HEK293 (cell line): Measurements from ENCODE around the gene RNASEH2B.

Source experiments
- CTCF ChIA-PET: fragments of 350-600 bp; formaldehyde crosslinking; extraction: SDS; loops from one replicate; lab custom pipeline; 2021; ENCODE audit warnings: antibody characterized with exemption; lab: Yijun Ruan, JAX
- POLR2A ChIA-PET: fragments of 300-600 bp; formaldehyde crosslinking; extraction: SDS; loops from one replicate; lab custom pipeline; 2020; ENCODE audit warnings: antibody characterized with exemption, inconsistent platforms; lab: Yijun Ruan, JAX
- H3K27ac ChIP-seq: fragments of 200-500 bp; sonication (Bioruptor generic); 2 replicates; pipeline ENCODE4 v1.5.1; 2014; ENCODE audit warnings: low read depth, low read length, control low read depth, inconsistent platforms; ENCODE audit errors: extremely low read depth
- H3K36me3 ChIP-seq, 2 experiments: fragments of 200-500 bp in 1 of 2; sonication (Bioruptor generic) in 1 of 2; 1 replicate in 1 of 2; 2 replicates in 1 of 2; pipeline ENCODE4 v1.5.1; 2014 to 2017; ENCODE audit warnings: inconsistent platforms in 2 of 2, low read length in 2 of 2; ENCODE audit not compliant: control insufficient read depth in 2 of 2, insufficient read depth in 1 of 2
- H3K4me1 ChIP-seq: fragments of 200-500 bp; sonication (Bioruptor generic); 2 replicates; pipeline ENCODE4 v1.5.1; 2014; ENCODE audit warnings: mild to moderate bottlenecking, low read length, inconsistent platforms; ENCODE audit not compliant: control insufficient read depth, insufficient read depth
- H3K4me3 ChIP-seq: 2 replicates; pipeline ENCODE4 v1.5.1; 2011; ENCODE audit warnings: low read depth, mild to moderate bottlenecking, control low read depth, low read length, moderate library complexity
- H3K9me3 ChIP-seq: fragments of 200-500 bp; sonication (Bioruptor generic); 2 replicates; pipeline ENCODE4 v1.5.1; 2014; ENCODE audit warnings: low read depth, low read length, inconsistent platforms; ENCODE audit not compliant: control insufficient read depth, insufficient read depth
- BCL11A ChIP-seq: fragments of 450-650 bp; formaldehyde crosslinking; IDR thresholded peaks from 2 replicates; pipeline ENCODE4 v1.5.1; 2016; ENCODE audit warnings: low read depth, missing biosample characterization, missing genetic modification characterization
- BCL11B ChIP-seq: fragments of 450-650 bp; formaldehyde crosslinking; IDR thresholded peaks from 2 replicates; pipeline ENCODE4 v1.5.1; 2016; ENCODE audit warnings: low read depth, missing biosample characterization, missing genetic modification characterization
- HOXC10 ChIP-seq: sonication (generic); formaldehyde crosslinking; IDR thresholded peaks from 2 replicates; pipeline ENCODE4 v1.8.1; 2023; ENCODE audit warnings: mild to moderate bottlenecking, missing genetic modification reagents
- KLF8 ChIP-seq: fragments of 450-650 bp; formaldehyde crosslinking; IDR thresholded peaks from 2 replicates; pipeline ENCODE4 v1.5.1; 2016; ENCODE audit warnings: missing biosample characterization, missing genetic modification characterization
- OSR2 ChIP-seq: fragments of 450-650 bp; formaldehyde crosslinking; IDR thresholded peaks from 2 replicates; pipeline ENCODE4 v1.5.1; 2016; ENCODE audit warnings: missing biosample characterization, missing genetic modification characterization
- RBAK ChIP-seq: fragments of 450-650 bp; formaldehyde crosslinking; IDR thresholded peaks from 2 replicates; pipeline ENCODE4 v1.5.1; 2016; ENCODE audit warnings: missing biosample characterization, missing genetic modification characterization
- SALL2 ChIP-seq: fragments of 450-650 bp; formaldehyde crosslinking; IDR thresholded peaks from 2 replicates; pipeline ENCODE4 v1.5.0; 2017; ENCODE audit warnings: missing biosample characterization, mild to moderate bottlenecking, missing genetic modification characterization, borderline replicate concordance
- SCRT2 ChIP-seq: fragments of 450-650 bp; formaldehyde crosslinking; IDR thresholded peaks from 2 replicates; pipeline ENCODE4 v1.5.1; 2016; ENCODE audit warnings: missing biosample characterization, missing genetic modification characterization
- SETDB1 ChIP-seq: IDR thresholded peaks from one replicate; pipeline ENCODE4 v1.6.1; 2017; ENCODE audit warnings: mild to moderate bottlenecking, low read length, moderate library complexity, mixed read lengths; ENCODE audit not compliant: insufficient read length
- ZBTB48 ChIP-seq: fragments of 450-650 bp; formaldehyde crosslinking; IDR thresholded peaks from 2 replicates; pipeline ENCODE4 v1.5.1; 2016; ENCODE audit warnings: missing biosample characterization, missing genetic modification characterization
- ZFHX2 ChIP-seq: fragments of 450-650 bp; formaldehyde crosslinking; conservative IDR thresholded peaks from 2 replicates; pipeline ENCODE4 v1.5.1; 2016; ENCODE audit warnings: missing biosample characterization, missing genetic modification characterization
- ZNF112 ChIP-seq: fragments of 450-650 bp; formaldehyde crosslinking; IDR thresholded peaks from 2 replicates; pipeline ENCODE4 v1.5.0; 2017; ENCODE audit warnings: missing biosample characterization, missing genetic modification characterization
- ZNF140 ChIP-seq: fragments of 450-650 bp; formaldehyde crosslinking; IDR thresholded peaks from 2 replicates; pipeline ENCODE4 v1.5.1; 2016; ENCODE audit warnings: missing biosample characterization, missing genetic modification characterization
- ZNF175 ChIP-seq: fragments of 450-650 bp; formaldehyde crosslinking; IDR thresholded peaks from 2 replicates; pipeline ENCODE4 v1.5.1; 2016; ENCODE audit warnings: missing biosample characterization, missing genetic modification characterization
- ZNF214 ChIP-seq: fragments of 450-650 bp; formaldehyde crosslinking; IDR thresholded peaks from 2 replicates; pipeline ENCODE4 v1.5.1; 2017; ENCODE audit warnings: missing biosample characterization, mild to moderate bottlenecking, missing genetic modification characterization, borderline replicate concordance
- ZNF335 ChIP-seq: fragments of 450-650 bp; formaldehyde crosslinking; conservative IDR thresholded peaks from 2 replicates; pipeline ENCODE4 v1.5.1; 2016; ENCODE audit warnings: missing biosample characterization, missing genetic modification characterization
- ZNF510 ChIP-seq: fragments of 450-650 bp; formaldehyde crosslinking; IDR thresholded peaks from 2 replicates; pipeline ENCODE4 v1.5.1; 2018; ENCODE audit warnings: mild to moderate bottlenecking, missing genetic modification characterization, missing biosample characterization; ENCODE audit not compliant: insufficient replicate concordance
- ZNF529 ChIP-seq: fragments of 450-650 bp; formaldehyde crosslinking; IDR thresholded peaks from 2 replicates; pipeline ENCODE4 v1.5.1; 2017; ENCODE audit warnings: missing genetic modification characterization, missing biosample characterization; ENCODE audit not compliant: insufficient replicate concordance
- ZNF549 ChIP-seq: fragments of 450-650 bp; IDR thresholded peaks from 2 replicates; pipeline ENCODE4 v1.5.1; 2018; ENCODE audit warnings: missing biosample characterization, missing genetic modification characterization, mild to moderate bottlenecking, inconsistent platforms, moderate library complexity
- ZNF610 ChIP-seq: fragments of 450-650 bp; formaldehyde crosslinking; IDR thresholded peaks from 2 replicates; pipeline ENCODE4 v1.5.1; 2016; ENCODE audit warnings: missing biosample characterization, missing genetic modification characterization, borderline replicate concordance
- ZNF658 ChIP-seq: fragments of 450-650 bp; formaldehyde crosslinking; IDR thresholded peaks from 2 replicates; pipeline ENCODE4; 2016; ENCODE audit warnings: missing biosample characterization, missing genetic modification characterization
- ZNF677 ChIP-seq: fragments of 450-650 bp; IDR thresholded peaks from 2 replicates; pipeline ENCODE4 v1.5.0; 2018; ENCODE audit warnings: missing biosample characterization, mild to moderate bottlenecking, missing genetic modification characterization, moderate library complexity
- ZNF701 ChIP-seq: fragments of 450-650 bp; formaldehyde crosslinking; IDR thresholded peaks from 2 replicates; pipeline ENCODE4 v1.5.1; 2016; ENCODE audit warnings: missing biosample characterization, missing genetic modification characterization
- ZNF704 ChIP-seq: fragments of 450-650 bp; formaldehyde crosslinking; IDR thresholded peaks from 2 replicates; pipeline ENCODE4 v1.5.1; 2016; ENCODE audit warnings: missing biosample characterization, missing genetic modification characterization
- ZNF776 ChIP-seq: fragments of 450-650 bp; formaldehyde crosslinking; IDR thresholded peaks from 2 replicates; pipeline ENCODE4 v1.5.0; 2017; ENCODE audit warnings: missing biosample characterization, missing genetic modification characterization, borderline replicate concordance
- ZNF830 ChIP-seq: fragments of 450-650 bp; IDR thresholded peaks from 2 replicates; pipeline ENCODE4 v1.5.0; 2018; ENCODE audit warnings: missing biosample characterization, missing genetic modification characterization, low read depth, mild to moderate bottlenecking, moderate library complexity
- ZXDB ChIP-seq: fragments of 450-650 bp; formaldehyde crosslinking; IDR thresholded peaks from 2 replicates; pipeline ENCODE4 v1.5.1; 2016; ENCODE audit warnings: missing biosample characterization, missing genetic modification characterization
- TF ChIP-seq, protein P1 (sequence below): fragments of 450-650 bp; formaldehyde crosslinking; IDR thresholded peaks from 2 replicates; pipeline ENCODE4 v1.5.1; 2016; ENCODE audit warnings: missing biosample characterization, missing genetic modification characterization
- TF ChIP-seq, protein P2 (sequence below): fragments of 450-650 bp; formaldehyde crosslinking; IDR thresholded peaks from 2 replicates; pipeline ENCODE4 v1.5.1; 2016; ENCODE audit warnings: missing biosample characterization, missing genetic modification characterization

RNASEH2B gene

GRCh38 chr13:50892210-50892944 lies 17.2 kb upstream of the RNASEH2B start:
- CTCF ChIA-PET = no interaction called here
- no peaks in the 10 kb centered on the region for H3K36me3 ChIP-seq
- H3K4me1 ChIP-seq = no peaks in the 10 kb centered on the region
- H3K27ac ChIP-seq = no peak overlapping the region
- no peak overlapping the region for H3K4me3 ChIP-seq
- H3K9me3 ChIP-seq = no peaks in the 10 kb centered on the region
- TF ChIP-seq RBAK = no peak
- TF ChIP-seq, protein P1, sequence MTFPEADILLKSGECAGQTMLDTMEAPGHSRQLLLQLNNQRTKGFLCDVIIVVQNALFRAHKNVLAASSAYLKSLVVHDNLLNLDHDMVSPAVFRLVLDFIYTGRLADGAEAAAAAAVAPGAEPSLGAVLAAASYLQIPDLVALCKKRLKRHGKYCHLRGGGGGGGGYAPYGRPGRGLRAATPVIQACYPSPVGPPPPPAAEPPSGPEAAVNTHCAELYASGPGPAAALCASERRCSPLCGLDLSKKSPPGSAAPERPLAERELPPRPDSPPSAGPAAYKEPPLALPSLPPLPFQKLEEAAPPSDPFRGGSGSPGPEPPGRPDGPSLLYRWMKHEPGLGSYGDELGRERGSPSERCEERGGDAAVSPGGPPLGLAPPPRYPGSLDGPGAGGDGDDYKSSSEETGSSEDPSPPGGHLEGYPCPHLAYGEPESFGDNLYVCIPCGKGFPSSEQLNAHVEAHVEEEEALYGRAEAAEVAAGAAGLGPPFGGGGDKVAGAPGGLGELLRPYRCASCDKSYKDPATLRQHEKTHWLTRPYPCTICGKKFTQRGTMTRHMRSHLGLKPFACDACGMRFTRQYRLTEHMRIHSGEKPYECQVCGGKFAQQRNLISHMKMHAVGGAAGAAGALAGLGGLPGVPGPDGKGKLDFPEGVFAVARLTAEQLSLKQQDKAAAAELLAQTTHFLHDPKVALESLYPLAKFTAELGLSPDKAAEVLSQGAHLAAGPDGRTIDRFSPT (tag by site-specific recombination) = no peak
- no peak for TF ChIP-seq ZNF776 (tag by site-specific recombination)
- no peak for TF ChIP-seq ZNF549
- no peak for TF ChIP-seq ZFHX2 (tag by site-specific recombination)
- TF ChIP-seq ZNF335 (tag by site-specific recombination) = no peak
- TF ChIP-seq SETDB1 = no peak
- no peak for TF ChIP-seq ZNF704
- TF ChIP-seq OSR2 = no peak
- no peak for TF ChIP-seq ZXDB (tag by site-specific recombination)
- no peak for TF ChIP-seq SCRT2 (tag by site-specific recombination)
- no peak for TF ChIP-seq ZBTB48
- no peak for TF ChIP-seq ZNF658
- TF ChIP-seq, protein P2, sequence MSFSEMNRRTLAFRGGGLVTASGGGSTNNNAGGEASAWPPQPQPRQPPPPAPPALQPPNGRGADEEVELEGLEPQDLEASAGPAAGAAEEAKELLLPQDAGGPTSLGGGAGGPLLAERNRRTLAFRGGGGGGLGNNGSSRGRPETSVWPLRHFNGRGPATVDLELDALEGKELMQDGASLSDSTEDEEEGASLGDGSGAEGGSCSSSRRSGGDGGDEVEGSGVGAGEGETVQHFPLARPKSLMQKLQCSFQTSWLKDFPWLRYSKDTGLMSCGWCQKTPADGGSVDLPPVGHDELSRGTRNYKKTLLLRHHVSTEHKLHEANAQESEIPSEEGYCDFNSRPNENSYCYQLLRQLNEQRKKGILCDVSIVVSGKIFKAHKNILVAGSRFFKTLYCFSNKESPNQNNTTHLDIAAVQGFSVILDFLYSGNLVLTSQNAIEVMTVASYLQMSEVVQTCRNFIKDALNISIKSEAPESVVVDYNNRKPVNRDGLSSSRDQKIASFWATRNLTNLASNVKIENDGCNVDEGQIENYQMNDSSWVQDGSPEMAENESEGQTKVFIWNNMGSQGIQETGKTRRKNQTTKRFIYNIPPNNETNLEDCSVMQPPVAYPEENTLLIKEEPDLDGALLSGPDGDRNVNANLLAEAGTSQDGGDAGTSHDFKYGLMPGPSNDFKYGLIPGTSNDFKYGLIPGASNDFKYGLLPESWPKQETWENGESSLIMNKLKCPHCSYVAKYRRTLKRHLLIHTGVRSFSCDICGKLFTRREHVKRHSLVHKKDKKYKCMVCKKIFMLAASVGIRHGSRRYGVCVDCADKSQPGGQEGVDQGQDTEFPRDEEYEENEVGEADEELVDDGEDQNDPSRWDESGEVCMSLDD (tag by site-specific recombination) = no peak
- TF ChIP-seq ZNF830 (tag by site-specific recombination) = no peak
- no peak for TF ChIP-seq SALL2 (tag by site-specific recombination)
- TF ChIP-seq, all 188 proteins: peak for 0
- POLR2A ChIA-PET = no interaction called here

- Histone ChIP-seq H3K27ac (no peak overlapping the region), H3K4me1 (no peaks in the 10 kb centered on the region), H3K9me3 (no peaks in the 10 kb centered on the region), H3K36me3 (no peaks in the 10 kb centered on the region), H3K4me3 (no peak overlapping the region)
- ChIA-PET CTCF (interaction anchor here (0.5 kb wide), 1 partner anchor 486 kb away, joined by 6 read pairs; no protein-coding TSS in a partner anchor), POLR2A (no interaction called here)
- no peak for TF ChIP-seq ZNF610 (tag by site-specific recombination)
- TF ChIP-seq ZNF140 = no peak
- no peak for TF ChIP-seq BCL11A (tag by site-specific recombination)
- TF ChIP-seq ZNF529 = no peak
- TF ChIP-seq ZNF701 (tag by site-specific recombination) = no peak
- TF ChIP-seq ZNF175 (tag by site-specific recombination) = no peak
- no peak for TF ChIP-seq ZNF214
- no peak for TF ChIP-seq ZNF677
- no peak for TF ChIP-seq ZNF510
- no peak for TF ChIP-seq BCL11B
- TF ChIP-seq KLF8 (tag by site-specific recombination) = no peak
- TF ChIP-seq HOXC10 (CRISPR knock-in tag) = no peak
- no peak for TF ChIP-seq ZNF112 (tag by site-specific recombination)
- no peak for TF ChIP-seq ZNF704
These were observed 16.3 kb upstream of the RNASEH2B start for GRCh38 chr13:50893211-50893852.
